ENCODE data around the gene CD48.

DNA sequence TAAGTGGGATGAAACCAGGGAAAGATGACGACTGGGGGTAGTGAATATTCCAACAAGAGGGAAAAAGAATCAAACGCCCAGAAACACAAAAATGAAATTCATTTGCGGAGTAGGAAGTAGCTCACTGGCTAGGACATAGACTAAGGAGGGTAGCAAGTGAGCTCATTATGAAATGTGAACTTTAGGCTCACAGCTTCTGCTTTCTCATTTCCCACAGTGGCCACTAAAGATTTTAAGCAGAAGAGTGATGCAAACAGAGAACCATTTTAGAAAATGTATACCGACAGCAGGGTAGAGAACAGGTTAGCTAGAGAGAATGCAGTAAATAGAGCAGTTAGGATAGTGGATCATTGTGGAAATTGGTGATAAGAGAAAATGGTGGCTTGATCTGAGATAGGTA is 3.5 kb downstream of the CD48 start:
- TF ChIP-seq EZH2phosphoT487 (IDR thresholded peaks at IDR 0.05; ENCODE audit: low read depth, severe bottlenecking, unreplicated experiment) (no peak), EZH2 (IDR thresholded peaks at IDR 0.05; ENCODE audit: borderline replicate concordance) (no peak)
- TF ChIP-seq, protein P1, sequence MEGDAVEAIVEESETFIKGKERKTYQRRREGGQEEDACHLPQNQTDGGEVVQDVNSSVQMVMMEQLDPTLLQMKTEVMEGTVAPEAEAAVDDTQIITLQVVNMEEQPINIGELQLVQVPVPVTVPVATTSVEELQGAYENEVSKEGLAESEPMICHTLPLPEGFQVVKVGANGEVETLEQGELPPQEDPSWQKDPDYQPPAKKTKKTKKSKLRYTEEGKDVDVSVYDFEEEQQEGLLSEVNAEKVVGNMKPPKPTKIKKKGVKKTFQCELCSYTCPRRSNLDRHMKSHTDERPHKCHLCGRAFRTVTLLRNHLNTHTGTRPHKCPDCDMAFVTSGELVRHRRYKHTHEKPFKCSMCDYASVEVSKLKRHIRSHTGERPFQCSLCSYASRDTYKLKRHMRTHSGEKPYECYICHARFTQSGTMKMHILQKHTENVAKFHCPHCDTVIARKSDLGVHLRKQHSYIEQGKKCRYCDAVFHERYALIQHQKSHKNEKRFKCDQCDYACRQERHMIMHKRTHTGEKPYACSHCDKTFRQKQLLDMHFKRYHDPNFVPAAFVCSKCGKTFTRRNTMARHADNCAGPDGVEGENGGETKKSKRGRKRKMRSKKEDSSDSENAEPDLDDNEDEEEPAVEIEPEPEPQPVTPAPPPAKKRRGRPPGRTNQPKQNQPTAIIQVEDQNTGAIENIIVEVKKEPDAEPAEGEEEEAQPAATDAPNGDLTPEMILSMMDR (IDR thresholded peaks at IDR 0.05; ENCODE audit: poor library complexity): no peak
